HG03457 (cell line): ENCODE results near the gene DLGAP1.

Experiments used
- ATAC-seq: cut with Tn5 transposase; IDR thresholded peaks from one replicate; pipeline ENCODE4 v1.9.1; 2021; ENCODE audit warnings: moderate number of reproducible peaks; ENCODE audit not compliant: unreplicated experiment

DLGAP1 gene

GRCh38 chr18:3649633-3650426 lies 805.3 kb downstream of the DLGAP1 start:
- ATAC-seq, result no peak

- ATAC-seq, result no peak
Measured at GRCh38 chr18:3649135-3649632, 805.9 kb downstream of the DLGAP1 start.

DNA sequence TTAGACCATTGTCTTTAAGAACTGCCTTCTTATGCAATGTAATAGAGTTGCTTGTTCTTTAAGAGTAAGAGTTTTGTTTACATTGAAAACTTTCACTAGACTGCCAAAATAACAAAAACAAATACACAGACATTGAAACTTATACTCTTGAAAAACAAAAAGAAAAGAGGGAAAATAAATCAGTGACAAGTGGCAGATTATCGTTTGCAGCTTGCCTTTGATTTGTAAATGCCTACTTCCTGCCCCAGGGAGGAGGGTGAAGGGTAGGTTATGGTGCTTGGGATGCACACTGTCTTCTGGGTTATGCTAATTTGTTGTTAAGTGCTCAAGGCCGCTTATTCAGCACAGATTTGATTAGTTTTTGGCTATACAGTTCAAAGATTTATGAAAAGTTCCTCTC lies 806.5 kb downstream of the DLGAP1 start:
- ATAC-seq, result no peak

DNA sequence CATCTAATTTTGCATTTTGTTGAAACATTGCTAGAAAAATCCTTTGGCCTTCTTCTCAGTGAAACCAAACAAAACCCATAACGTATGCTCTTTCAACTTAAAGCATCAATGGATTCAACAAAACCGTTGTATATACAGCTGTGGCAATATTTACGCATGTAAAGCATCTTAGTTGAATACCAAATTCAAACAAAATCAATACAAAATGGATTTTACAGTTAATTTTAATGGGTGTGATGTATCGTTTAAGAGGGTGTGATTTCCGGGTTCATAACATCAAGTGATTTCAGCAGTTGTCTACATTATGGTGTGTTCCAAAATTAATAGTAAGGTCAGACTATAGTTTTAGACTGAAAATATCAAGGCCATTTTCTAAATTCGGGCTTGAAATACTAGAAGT lies 806.9 kb downstream of the DLGAP1 start:
- ATAC-seq, result no peak

DNA sequence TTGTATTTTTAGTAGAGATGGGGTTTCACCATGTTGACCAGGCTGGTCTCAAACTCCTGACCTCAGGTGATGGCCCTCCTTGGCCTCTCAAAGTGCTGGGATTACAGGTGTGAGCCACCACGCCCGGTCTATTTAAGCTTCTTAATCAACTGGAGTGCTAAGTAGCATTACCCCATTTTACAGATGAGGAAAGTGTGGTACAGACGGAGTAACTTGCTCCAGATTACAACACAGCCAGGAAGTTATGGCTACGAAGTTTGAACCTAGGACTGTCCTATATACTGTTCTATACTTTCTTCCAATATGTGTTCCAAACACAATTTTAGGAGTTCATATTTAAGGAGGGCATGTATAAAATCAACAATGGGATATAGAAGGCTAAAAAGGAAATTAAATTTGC lies 807.5 kb downstream of the DLGAP1 start:
- ATAC-seq, result no peak

DNA sequence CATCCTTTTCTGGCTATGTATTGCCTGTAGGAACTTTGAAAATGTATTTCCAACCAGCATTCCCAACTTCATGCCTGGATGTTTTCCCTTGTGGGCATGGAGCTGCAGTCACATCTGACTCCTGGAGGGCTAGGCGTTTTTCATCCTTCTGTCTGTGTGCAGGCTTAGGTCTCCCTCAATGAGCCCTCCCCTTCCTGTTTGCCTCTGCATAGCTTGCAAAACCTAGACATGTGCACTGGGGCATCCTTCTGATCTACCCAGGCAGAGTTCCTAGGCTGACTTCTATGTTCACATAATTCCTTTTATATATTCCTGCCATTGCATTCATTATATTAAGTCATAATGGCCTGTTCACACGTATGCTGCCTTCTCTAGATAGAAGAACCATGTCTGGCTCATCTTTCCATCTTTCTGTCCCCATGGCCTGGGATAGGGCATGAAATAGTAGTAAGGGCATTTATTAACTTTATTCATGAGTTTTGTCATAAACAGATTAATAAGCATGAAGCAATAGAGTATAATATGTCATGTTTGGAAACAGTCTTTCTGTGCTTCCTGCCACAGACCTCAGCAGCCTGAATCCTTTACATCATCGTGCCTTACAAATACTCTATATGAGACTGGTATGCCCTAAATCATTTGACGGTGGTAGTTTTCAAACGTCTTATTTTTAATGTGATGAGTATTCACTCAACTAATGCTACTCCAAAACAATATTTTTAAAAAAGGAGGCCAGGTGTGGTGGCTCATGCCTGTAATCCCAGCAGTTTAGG lies 809.5 kb downstream of the DLGAP1 start:
- ATAC-seq, result no peak

- no peak for ATAC-seq
Measured at GRCh38 chr18:3634250-3634939, 820.7 kb downstream of the DLGAP1 start.

- ATAC-seq, result no peak
Measured at GRCh38 chr18:3631887-3632286, 823.2 kb downstream of the DLGAP1 start.

- ATAC-seq, result no peak
Measured at GRCh38 chr18:3626929-3627458, 828.1 kb downstream of the DLGAP1 start.

DNA sequence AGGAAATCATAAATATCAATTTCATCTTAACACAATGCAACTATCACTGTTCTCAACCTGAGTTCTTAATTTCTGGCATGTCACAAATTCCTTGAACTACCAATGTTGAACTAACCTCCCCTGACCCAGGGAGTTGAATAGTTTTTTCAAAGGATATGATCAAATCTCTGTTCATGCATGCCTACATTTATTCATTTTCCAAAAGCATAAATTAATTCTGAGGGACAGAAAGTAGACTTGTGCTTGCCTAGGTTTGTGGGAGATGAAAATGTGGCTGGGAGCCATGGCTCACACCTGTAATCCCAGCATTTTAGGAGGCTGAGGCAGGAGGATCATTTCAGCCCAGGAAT lies 829.4 kb downstream of the DLGAP1 start:
- ATAC-seq, result no peak

GRCh38 chr18:3624935-3625741 lies 830.0 kb downstream of the DLGAP1 start:
- ATAC-seq, result no peak

- no peak for ATAC-seq
Measured at GRCh38 chr18:3624546-3624934, 830.6 kb downstream of the DLGAP1 start.

GRCh38 chr18:3623769-3624545 lies 831.1 kb downstream of the DLGAP1 start:
- no peak for ATAC-seq

- ATAC-seq, result no peak
Measured at GRCh38 chr18:3620146-3621119, 834.7 kb downstream of the DLGAP1 start.

DNA sequence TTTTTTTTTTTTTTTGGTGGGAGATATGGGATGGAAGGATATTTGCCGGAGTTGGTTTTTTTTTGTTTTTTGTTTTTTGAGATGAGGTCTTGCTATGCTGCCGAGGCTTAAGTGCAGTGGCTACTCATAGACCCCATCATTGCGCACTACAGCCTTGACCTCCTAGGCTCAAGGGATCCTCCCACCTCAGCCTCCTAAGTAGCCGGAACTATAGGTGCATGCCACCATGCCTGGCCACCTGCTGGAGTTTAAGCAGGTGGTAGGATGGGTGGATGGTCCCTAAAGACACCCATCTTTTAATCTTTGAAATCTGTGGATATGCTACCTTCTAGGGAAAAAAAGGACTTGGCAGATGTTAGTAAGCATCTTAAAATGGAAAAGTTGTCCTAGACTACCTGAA lies 835.4 kb downstream of the DLGAP1 start:
- no peak for ATAC-seq

DNA sequence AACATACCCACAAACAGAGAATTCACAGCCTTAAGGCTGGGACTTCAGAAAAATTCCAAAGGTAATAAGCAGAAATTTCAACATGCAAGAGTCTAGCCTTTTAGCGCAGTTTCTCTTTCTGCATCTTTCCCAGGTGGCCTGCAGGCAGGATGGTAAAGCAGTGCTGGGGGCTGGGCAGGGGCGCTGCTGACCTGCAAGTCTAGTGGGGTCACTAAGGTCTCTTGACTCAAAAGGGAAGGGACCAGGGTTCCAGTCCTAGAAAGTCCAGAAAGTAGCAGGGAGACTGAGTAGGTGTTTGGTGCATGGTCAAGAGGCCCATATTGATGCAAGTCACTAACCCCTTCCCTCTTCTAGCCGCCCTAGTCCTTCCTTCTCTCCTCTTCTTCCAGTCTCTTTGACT lies 835.9 kb downstream of the DLGAP1 start:
- ATAC-seq, result no peak

- no peak for ATAC-seq
Measured at GRCh38 chr18:3616744-3617143, 838.4 kb downstream of the DLGAP1 start.

DNA sequence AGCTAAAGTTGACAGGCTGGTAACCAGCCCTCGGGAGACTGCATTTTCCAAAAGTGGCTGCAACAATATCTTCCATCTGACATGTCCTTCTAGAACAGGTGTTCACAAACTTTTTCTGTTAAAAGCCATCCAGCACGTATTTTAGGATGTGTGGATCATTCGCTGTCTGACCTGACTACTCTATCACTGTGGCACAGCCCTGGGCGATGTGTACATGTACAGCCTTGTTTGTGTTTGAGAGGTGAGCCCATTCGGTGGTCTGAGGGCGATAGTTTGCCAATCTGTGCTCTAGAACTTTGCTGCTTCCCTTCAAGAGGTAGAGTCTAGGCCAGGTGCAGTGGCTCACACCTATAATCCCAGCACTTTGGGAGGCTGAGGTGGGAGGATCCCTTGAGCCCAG lies 839.0 kb downstream of the DLGAP1 start:
- ATAC-seq, result no peak
